HepG2 (cell line): ENCODE data around the gene SNAPIN.

ENCODE experiments used
- ATF2 ChIP-seq: sonication (generic); formaldehyde crosslinking; IDR thresholded peaks from 2 replicates; pipeline ENCODE4 v1.4.0; 2020; ENCODE audit warnings: missing genetic modification reagents
- BCL3 ChIP-seq: sonication (generic); formaldehyde crosslinking; IDR thresholded peaks from 2 replicates; pipeline ENCODE4 v1.5.1; 2020; ENCODE audit warnings: mild to moderate bottlenecking, missing genetic modification reagents, moderate library complexity
- CCAR2 ChIP-seq: fragments of 200-400 bp; formaldehyde crosslinking; optimal IDR thresholded peaks from 2 replicates; pipeline ENCODE3; 2018; ENCODE audit warnings: low read depth, mild to moderate bottlenecking, low read length, moderate library complexity
- CTCF ChIP-seq: sonication (generic); formaldehyde crosslinking; IDR thresholded peaks from 2 replicates; pipeline ENCODE4 v1.5.0; 2020; ENCODE audit warnings: mild to moderate bottlenecking, missing genetic modification reagents, moderate library complexity
- SIN3A ChIP-seq: IDR thresholded peaks from 2 replicates; pipeline ENCODE4 v1.6.1; 2011; ENCODE audit warnings: low read depth, mild to moderate bottlenecking, control low read depth, low read length, borderline replicate concordance
- SMC3 ChIP-seq: IDR thresholded peaks from 2 replicates; pipeline ENCODE4 v1.6.1; 2011; ENCODE audit warnings: low read length, improper control_type of control experiment
- TAF1 ChIP-seq: sonication (generic); formaldehyde crosslinking; IDR thresholded peaks from 2 replicates; pipeline ENCODE4 v1.4.0; 2020; ENCODE audit warnings: missing genetic modification reagents
- TCF7L2 ChIP-seq: IDR thresholded peaks from 2 replicates; pipeline ENCODE4 v1.6.1; 2011; ENCODE audit warnings: mild to moderate bottlenecking, low read depth, low read length, moderate library complexity
- ZFP82 ChIP-seq: sonication (generic); formaldehyde crosslinking; IDR thresholded peaks from 2 replicates; pipeline ENCODE4 v1.5.1; 2020; ENCODE audit warnings: mild to moderate bottlenecking, missing genetic modification reagents, borderline replicate concordance
- ZNF354B ChIP-seq: sonication (generic); formaldehyde crosslinking; IDR thresholded peaks from 2 replicates; pipeline ENCODE4 v1.8.0; 2022; ENCODE audit warnings: mild to moderate bottlenecking, missing genetic modification reagents
- ZNF629 ChIP-seq: sonication (generic); formaldehyde crosslinking; conservative IDR thresholded peaks from 2 replicates; pipeline ENCODE4 v1.5.0; 2020; ENCODE audit warnings: missing genetic modification reagents
- ZNF747 ChIP-seq: sonication (generic); formaldehyde crosslinking; IDR thresholded peaks from 2 replicates; pipeline ENCODE4 v1.8.1; 2023; ENCODE audit warnings: missing genetic modification reagents, mild to moderate bottlenecking, borderline replicate concordance
- TF ChIP-seq, protein P1 (sequence below): sonication (generic); formaldehyde crosslinking; IDR thresholded peaks from 2 replicates; pipeline ENCODE4 v1.4.0; 2020; ENCODE audit warnings: missing genetic modification reagents, mild to moderate bottlenecking, borderline replicate concordance
- TF ChIP-seq, protein P2 (sequence below): IDR thresholded peaks from 2 replicates; pipeline ENCODE4 v1.6.1; 2016; ENCODE audit warnings: missing biosample characterization, missing genetic modification reagents, low read depth

- TF ChIP-seq ZFP82 (CRISPR knock-in tag): no peak
- peak; percentile 71 for TF ChIP-seq TAF1 (CRISPR knock-in tag)
- no peak for TF ChIP-seq SIN3A
- no peak; the same call in 1 of the 2 replicates for TF ChIP-seq SMC3
- TF ChIP-seq ZNF629: peak; percentile 58; the same call in 1 of the 2 replicates
- no peak for TF ChIP-seq ZNF354B
- TF ChIP-seq, protein P1, sequence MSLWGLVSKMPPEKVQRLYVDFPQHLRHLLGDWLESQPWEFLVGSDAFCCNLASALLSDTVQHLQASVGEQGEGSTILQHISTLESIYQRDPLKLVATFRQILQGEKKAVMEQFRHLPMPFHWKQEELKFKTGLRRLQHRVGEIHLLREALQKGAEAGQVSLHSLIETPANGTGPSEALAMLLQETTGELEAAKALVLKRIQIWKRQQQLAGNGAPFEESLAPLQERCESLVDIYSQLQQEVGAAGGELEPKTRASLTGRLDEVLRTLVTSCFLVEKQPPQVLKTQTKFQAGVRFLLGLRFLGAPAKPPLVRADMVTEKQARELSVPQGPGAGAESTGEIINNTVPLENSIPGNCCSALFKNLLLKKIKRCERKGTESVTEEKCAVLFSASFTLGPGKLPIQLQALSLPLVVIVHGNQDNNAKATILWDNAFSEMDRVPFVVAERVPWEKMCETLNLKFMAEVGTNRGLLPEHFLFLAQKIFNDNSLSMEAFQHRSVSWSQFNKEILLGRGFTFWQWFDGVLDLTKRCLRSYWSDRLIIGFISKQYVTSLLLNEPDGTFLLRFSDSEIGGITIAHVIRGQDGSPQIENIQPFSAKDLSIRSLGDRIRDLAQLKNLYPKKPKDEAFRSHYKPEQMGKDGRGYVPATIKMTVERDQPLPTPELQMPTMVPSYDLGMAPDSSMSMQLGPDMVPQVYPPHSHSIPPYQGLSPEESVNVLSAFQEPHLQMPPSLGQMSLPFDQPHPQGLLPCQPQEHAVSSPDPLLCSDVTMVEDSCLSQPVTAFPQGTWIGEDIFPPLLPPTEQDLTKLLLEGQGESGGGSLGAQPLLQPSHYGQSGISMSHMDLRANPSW (CRISPR knock-in tag): no peak
- no peak for TF ChIP-seq TCF7L2
- TF ChIP-seq ATF2: no peak
- no peak for TF ChIP-seq ZNF747 (CRISPR knock-in tag)
- TF ChIP-seq, protein P2, sequence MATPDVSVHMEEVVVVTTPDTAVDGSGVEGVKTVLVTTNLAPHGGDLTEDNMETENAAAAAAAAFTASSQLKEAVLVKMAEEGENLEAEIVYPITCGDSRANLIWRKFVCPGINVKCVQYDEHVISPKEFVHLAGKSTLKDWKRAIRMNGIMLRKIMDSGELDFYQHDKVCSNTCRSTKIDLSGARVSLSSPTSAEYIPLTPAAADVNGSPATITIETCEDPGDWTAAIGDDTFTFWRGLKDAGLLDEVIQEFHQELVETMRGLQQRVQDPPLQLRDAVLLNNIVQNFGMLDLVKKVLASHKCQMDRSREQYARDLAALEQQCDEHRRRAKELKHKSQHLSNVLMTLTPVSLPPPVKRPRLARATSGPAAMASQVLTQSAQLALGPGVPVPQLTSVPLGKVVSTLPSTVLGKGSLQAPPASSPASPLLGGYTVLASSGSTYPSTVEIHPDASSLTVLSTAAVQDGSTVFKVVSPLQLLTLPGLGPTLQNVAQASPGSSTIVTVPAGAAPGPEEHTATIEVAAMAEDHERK (CRISPR knock-in tag): no peak
- TF ChIP-seq CCAR2: no peak
- 0 out of 2 replicates have a peak, but pooled peaks have one; percentile 1 for TF ChIP-seq BCL3
- peak; percentile 94 for TF ChIP-seq CTCF (CRISPR knock-in tag)
Observed at GRCh38 chr1:153626904-153627714, 31.4 kb upstream of the SNAPIN start, which contains the start of gene S100A13.
